Gastrocnemius medialis (tissue), 4 donors: ENCODE results near the gene CAMK2N2. TPM values are rescaled to one million over a fixed set of nuclear protein-coding genes. Genes with fewer than 3 reads are reported as not detected.

Experiments used
- ATAC-seq, 2 donors: fragments of 150-250 bp; one replicate each; pipeline ENCODE4 v1.9.1; 2016
- DNase-seq, 2 donors: peaks; one replicate each; pipeline ENCODE4 v3.0.0-alpha.2; 2019
- H3K27ac ChIP-seq, 4 donors: fragments of 200-600 bp; sonication (generic); 1 replicate in 1 of 4; 2 replicates in 3 of 4; pipeline ENCODE4 v1.5.1; 2016 to 2018; ENCODE audit warnings: mild to moderate bottlenecking in 2 of 4, moderate library complexity in 1 of 4
- H3K27me3 ChIP-seq, 3 donors: fragments of 200-600 bp; sonication (generic) in 2 of 3; 1 replicate in 1 of 3; 2 replicates in 2 of 3; pipeline versions ENCODE4 v1.5.1 to v1.6.0; 2016 to 2019; ENCODE audit warnings: mild to moderate bottlenecking in 1 of 3, moderate library complexity in 1 of 3
- H3K36me3 ChIP-seq, 2 donors: fragments of 200-600 bp; sonication (generic) in 1 of 2; one replicate each; pipeline ENCODE4 v1.5.1; 2017 to 2018
- H3K4me1 ChIP-seq, 2 donors: fragments of 200-600 bp; sonication (generic) in 1 of 2; one replicate each; pipeline ENCODE4 v1.5.1; 2016 to 2017; ENCODE audit warnings: mild to moderate bottlenecking in 2 of 2
- H3K4me3 ChIP-seq, 4 donors: fragments of 200-600 bp; sonication (generic) in 3 of 4; 1 replicate in 1 of 4; 2 replicates in 3 of 4; pipeline ENCODE4 v1.5.1; 2016 to 2019; ENCODE audit warnings: mild to moderate bottlenecking in 2 of 4
- H3K9me3 ChIP-seq, 3 donors: fragments of 200-600 bp; sonication (generic) in 2 of 3; 1 replicate in 1 of 3; 2 replicates in 2 of 3; pipeline ENCODE4 v1.5.1; 2016 to 2019
- CTCF ChIP-seq, 5 experiments: fragments of 450-650 bp in 3 of 5; fragments of 200-600 bp in 2 of 5; sonication (generic) in 2 of 5; IDR thresholded peaks in 4 of 5; conservative IDR thresholded peaks in 1 of 5; 1 replicate in 4 of 5; 2 replicates in 1 of 5; pipeline ENCODE4 v1.5.1; 2016 to 2019; ENCODE audit warnings: antibody characterized with exemption in 5 of 5, mild to moderate bottlenecking in 3 of 5, moderate library complexity in 3 of 5
- POLR2A ChIP-seq, 2 donors: fragments of 450-650 bp; IDR thresholded peaks; one replicate each; pipeline ENCODE4 v1.6.1; 2017; ENCODE audit warnings: antibody characterized with exemption in 2 of 2, mild to moderate bottlenecking in 2 of 2, moderate library complexity in 2 of 2
- in situ Hi-C, 4 donors: fragments of 200-750 bp; cut with MboI; loops; one replicate each; pipeline versions ENCODE4 v1.15.0 to v1.8.0; 2017; ENCODE audit warnings: low sequenced_read_pairs in 4 of 4
- intact Hi-C: fragments of 100-400 bp; cut with DNase I; formaldehyde crosslinking; loops from one replicate; pipeline ENCODE4 v1.15.1; 2023; ENCODE audit warnings: low total_unique reads
- total RNA-seq, 4 donors: library from RNA; depleted of rRNA; stranded (reverse); fragments of >200 nt; gene quantifications; one replicate each; pipeline versions ENCODE4 v1.1.0 to v1.2.3, GENCODE V29; 2016

CAMK2N2 gene
- total RNA-seq, 4 donors from 2014 or later, result not detected

DNA sequence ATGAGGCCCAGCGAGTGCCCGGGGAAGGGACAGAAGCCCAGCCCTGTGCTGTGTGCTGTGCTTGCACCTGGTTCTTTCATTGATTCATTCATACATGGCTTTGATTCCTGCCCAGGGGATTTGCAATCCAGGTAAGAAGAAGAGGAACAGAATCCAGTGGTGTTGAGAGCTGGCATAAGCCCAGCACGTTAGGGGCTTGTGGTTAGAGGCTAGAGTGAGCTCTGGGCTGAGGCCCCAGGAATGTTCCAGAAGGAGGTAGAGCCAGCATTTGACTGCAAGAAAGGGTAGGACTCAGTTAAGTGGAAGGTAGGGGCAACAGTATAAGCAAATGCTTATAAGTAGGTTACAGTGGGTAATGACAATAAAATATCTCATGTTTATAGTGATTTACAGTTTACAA is 29.7 kb downstream of the CAMK2N2 start:
- in situ Hi-C loops (loop anchor here in 2 of 4 donors (25.0 kb wide), 2 partner anchors 94 to 344 kb away; partner anchors contain the start of genes EIF2B5 (in 1 of the 2) and PARL (in 1 of the 2)), intact Hi-C loops (no loop called here)
- H3K27me3 ChIP-seq, result peaks cover 33 to 45% (median 36%) of the 10 kb centered on the region in 3 donors
- TF ChIP-seq POLR2A (IDR thresholded peaks at IDR 0.05), result no peak
- H3K36me3 ChIP-seq, result no peaks in the 10 kb centered on the region
- H3K27ac ChIP-seq, result no peak overlapping the region
- DNase-seq (no peak), ATAC-seq (no peak)
- H3K4me1 ChIP-seq, result peaks cover 4 to 9% of the 10 kb centered on the region in 2 donors
- no peaks in the 10 kb centered on the region for H3K9me3 ChIP-seq
- no peak overlapping the region for H3K4me3 ChIP-seq

DNA sequence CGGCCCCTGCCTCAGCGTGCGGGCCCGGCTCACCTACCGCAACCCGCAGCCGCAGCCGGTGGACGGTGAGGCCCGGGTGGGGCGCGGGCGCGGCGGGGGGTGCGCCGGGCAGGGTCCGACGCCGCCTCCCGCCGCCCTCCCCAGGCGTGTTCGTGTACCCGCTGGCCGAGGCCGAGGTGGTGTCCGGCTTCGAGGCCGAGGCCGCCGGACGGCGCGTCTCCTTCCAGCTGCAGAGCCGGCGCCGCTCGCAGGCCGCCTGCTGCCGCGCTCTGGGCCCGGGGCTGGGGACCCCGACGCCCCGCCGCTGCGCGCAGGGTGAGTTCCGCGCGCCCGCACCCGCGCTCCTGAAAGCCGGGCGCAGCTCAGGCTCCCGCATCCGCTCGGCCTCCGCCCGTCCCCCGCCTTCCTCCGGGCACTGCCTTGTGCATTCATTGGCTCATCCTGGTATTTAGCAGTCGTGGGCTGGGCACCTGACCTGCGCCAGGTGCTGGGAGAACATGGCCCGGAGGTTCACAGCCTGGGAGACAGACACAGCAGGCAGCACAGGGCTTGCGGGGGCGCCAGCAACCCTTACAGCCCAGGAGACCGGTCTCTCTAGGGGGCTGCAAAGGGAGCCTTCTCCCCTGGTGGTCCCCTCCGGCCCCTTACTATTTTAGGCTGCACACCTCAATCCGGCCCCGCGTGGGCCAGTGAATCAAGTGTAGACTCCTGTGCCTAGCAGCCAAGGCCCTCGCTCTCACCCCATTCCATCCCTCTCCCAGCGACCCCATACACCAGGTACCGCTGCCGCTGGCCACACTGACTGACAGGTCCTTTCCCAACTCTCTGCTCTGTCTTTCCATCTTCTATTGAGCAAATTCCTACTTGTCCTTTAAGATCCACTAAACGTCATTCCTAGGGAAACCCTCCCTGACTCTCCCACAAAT is 30.5 kb downstream of the CAMK2N2 start:
- no peak for ATAC-seq
- no peak for DNase-seq
- Histone ChIP-seq H3K27ac (no peak overlapping the region), H3K36me3 (no peaks in the 10 kb centered on the region), H3K27me3 (peaks cover 33 to 45% (median 36%) of the 10 kb centered on the region in 3 donors), H3K4me3 (peak overlapping the region; percentile 29 to 60 (median 52)), H3K9me3 (no peaks in the 10 kb centered on the region), H3K4me1 (peaks cover 4 to 9% of the 10 kb centered on the region in 2 donors)
- in situ Hi-C loops (loop anchor here in 2 of 4 donors (25.0 kb wide), 2 partner anchors 94 to 344 kb away; partner anchors contain the start of genes EIF2B5 (in 1 of the 2) and PARL (in 1 of the 2)), intact Hi-C loops (no loop called here)
- TF ChIP-seq CTCF (IDR thresholded peaks at IDR 0.05 in 4 of 5, conservative IDR thresholded peaks at IDR 0.05 in 1 of 5), result no peak
- TF ChIP-seq POLR2A (IDR thresholded peaks at IDR 0.05), result no peak

DNA sequence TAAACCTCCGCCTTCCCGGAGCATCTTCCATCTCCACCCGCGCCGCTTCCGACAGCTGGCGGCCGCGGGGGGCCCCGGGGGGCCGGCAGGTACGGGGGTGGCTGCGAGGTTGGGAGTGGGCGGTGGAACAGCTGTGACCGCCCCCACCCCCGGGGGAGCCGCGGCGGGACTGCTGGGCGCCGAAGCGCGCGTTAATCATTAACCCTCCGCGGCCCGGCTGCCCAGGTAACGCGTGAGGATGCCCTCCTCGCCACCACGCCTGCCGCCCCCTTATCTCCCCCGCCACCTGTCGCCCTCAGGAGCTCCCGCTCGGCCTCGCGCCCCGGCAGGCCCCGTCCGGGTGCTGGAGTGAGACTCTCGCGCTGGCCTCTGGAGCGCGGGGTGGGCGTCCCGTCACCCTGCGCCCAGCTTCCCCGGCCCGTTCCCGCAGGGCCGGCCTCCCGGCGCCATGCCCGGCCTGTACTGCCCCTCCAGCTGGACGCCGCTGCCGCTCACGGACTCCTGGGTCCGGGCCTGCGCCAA is 31.2 kb downstream of the CAMK2N2 start:
- no peaks in the 10 kb centered on the region for H3K36me3 ChIP-seq
- in situ Hi-C loops (loop anchor here in 2 of 4 donors (25.0 kb wide), 2 partner anchors 93 to 343 kb away; partner anchors contain the start of genes EIF2B5 (in 1 of the 2) and PARL (in 1 of the 2)), intact Hi-C loops (no loop called here)

GRCh38 chr3:184229394-184230080 is 31.8 kb downstream of the CAMK2N2 start, which contains the start of gene VWA5B2:
Gene VWA5B2 (plus strand): TSS chr3:184229585. CDS start chr3:184230529, 944 bp downstream.
- H3K4me3 ChIP-seq, result peak within 1 kb of the TSS; percentile 29 to 60 (median 52)
- H3K27ac ChIP-seq, result no peak within 1 kb of the TSS
- no peaks in the 10 kb centered on the region for H3K9me3 ChIP-seq
- TF ChIP-seq POLR2A (IDR thresholded peaks at IDR 0.05) (no peak), CTCF (IDR thresholded peaks at IDR 0.05 in 4 of 5, conservative IDR thresholded peaks at IDR 0.05 in 1 of 5) (peak in 2 of 5 experiments; percentile 24 to 32)
- in situ Hi-C loops (loop anchor here in 2 of 4 donors (25.0 kb wide), 2 partner anchors 92 to 342 kb away; partner anchors contain the start of genes EIF2B5 (in 1 of the 2) and PARL (in 1 of the 2)), intact Hi-C loops (loop anchor here (2.0 to 5.0 kb wide), 2 partner anchors 21 to 58 kb away; no protein-coding TSS in a partner anchor)
- ATAC-seq, result peak; percentile 18 to 29
- no peak for DNase-seq
- H3K36me3 ChIP-seq, result no peaks in the 10 kb centered on the region
- peaks cover 4 to 9% of the 10 kb centered on the region in 2 donors for H3K4me1 ChIP-seq
- peaks cover 33 to 45% (median 36%) of the 10 kb centered on the region in 3 donors for H3K27me3 ChIP-seq

More for the DNA sequence above, 31.2 kb downstream of the CAMK2N2 start:
- no peak for ATAC-seq
- TF ChIP-seq POLR2A (IDR thresholded peaks at IDR 0.05), result no peak
- no peak for TF ChIP-seq CTCF (IDR thresholded peaks at IDR 0.05 in 4 of 5, conservative IDR thresholded peaks at IDR 0.05 in 1 of 5)
- H3K9me3 ChIP-seq, result no peaks in the 10 kb centered on the region
- H3K4me3 ChIP-seq, result peak overlapping the region; percentile 29 to 60 (median 52)
- peaks cover 33 to 45% (median 36%) of the 10 kb centered on the region in 3 donors for H3K27me3 ChIP-seq
- no peak overlapping the region for H3K27ac ChIP-seq
- DNase-seq, result no peak
- H3K4me1 ChIP-seq, result peaks cover 4 to 9% of the 10 kb centered on the region in 2 donors
